ENCODE data around the gene WNT9A. TPM values are rescaled to one million over a fixed set of nuclear protein-coding genes. Genes with fewer than 3 reads are reported as not detected.

Gene WNT9A
- total and polyA plus RNA-seq, 9 of the 15 experiments (the other 6 are each of a cell fraction or from before 2014, with no cell fraction given) = 0.04 to 0.17 (median 0.10) TPM; not detected in 4

DNA sequence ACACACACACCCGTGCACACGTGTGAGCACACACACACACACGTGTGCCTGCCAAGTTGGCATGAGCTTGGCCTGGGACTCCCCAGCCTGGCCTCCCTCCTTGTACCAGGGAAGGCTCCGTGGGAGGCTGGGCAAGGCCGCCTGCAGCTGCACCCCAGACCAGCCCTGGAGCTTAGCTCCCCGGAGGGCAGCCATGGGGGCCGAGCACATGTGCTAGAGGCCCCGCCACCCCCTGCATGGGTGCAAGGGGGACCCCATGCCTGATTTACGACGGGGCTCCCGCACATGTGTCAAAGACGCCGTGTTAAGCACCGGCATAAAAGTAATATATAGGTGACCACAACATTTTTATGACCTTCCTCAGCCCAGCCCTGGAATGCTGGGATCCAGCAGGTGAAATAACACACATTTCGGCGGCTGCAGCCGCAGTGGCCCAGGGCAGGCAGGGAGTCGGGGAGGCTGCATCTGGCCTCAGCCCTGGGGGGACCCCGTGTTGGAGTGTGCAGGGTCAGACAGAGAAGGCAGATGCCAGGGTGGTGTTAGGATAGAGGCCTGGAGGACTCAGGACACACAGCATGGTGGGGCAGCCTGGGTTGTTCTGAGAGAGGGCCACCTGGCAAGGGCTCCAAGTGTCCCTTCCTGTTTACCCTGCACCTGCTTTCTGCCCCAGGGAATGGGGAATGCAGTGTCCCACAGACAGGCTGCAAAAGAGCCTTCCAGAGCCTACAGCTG, 56.3 kb downstream of the WNT9A start:
- Histone ChIP-seq H3K9me1 (ENCODE audit: control insufficient read depth, insufficient read depth, low read length) (no peaks in the 10 kb centered on the region), H3K4me2 (ENCODE audit: insufficient read depth, low read length) (no peak overlapping the region), H2AFZ (ENCODE audit: low read depth, low read length) (peak overlapping the region; percentile 30; the same call in 1 of the 2 replicates), H3K79me2 (ENCODE audit: control insufficient read depth, insufficient read depth, low read length) (no peaks in the 10 kb centered on the region), H4K20me1 (replicated peaks; ENCODE audit: control insufficient read depth, insufficient read depth, low read length) (no peaks in the 10 kb centered on the region), H3K27me3 (ENCODE audit: control insufficient read depth in 2 of 2, insufficient read depth in 2 of 2, low read length in 2 of 2) (peaks cover 0 to 35% of the 10 kb centered on the region in 2 experiments; a peak in 2 of 5 replicates), H3K4me1 (replicated peaks in 1 of 2; ENCODE audit: control insufficient read depth in 2 of 2, insufficient read depth in 2 of 2, low read length in 2 of 2) (peaks cover 10 to 70% of the 10 kb centered on the region in 2 experiments; a peak in 4 of 5 replicates), H3K4me3 (no peak overlapping the region), H3K9me3 (replicated peaks; ENCODE audit: control insufficient read depth, insufficient read depth, low read depth, low read length) (no peaks in the 10 kb centered on the region), H3K36me3 (ENCODE audit: control insufficient read depth, insufficient read depth, low read length) (no peaks in the 10 kb centered on the region), H3K27ac (ENCODE audit: extremely low read depth, low read depth, low read length) (no peak overlapping the region), H3K9ac (ENCODE audit: insufficient read depth in 1 of 2, low read depth in 2 of 2, low read length in 2 of 2) (0 out of 4 replicates have a peak overlapping the region, but pooled peaks of 1 of the 2 experiments have one; percentile 10)
- ATAC-seq = no peak
- ChIA-PET POLR2A (interaction anchor here (0.6 kb wide), 1 partner anchor 40 kb away, joined by 3 read pairs; no protein-coding TSS in a partner anchor), CTCF (ENCODE audit: low intra/inter-chr PET ratio) (no interaction called here)
- in situ Hi-C loops (cut with MboI) = no loop called here
- TF ChIP-seq, protein P1, sequence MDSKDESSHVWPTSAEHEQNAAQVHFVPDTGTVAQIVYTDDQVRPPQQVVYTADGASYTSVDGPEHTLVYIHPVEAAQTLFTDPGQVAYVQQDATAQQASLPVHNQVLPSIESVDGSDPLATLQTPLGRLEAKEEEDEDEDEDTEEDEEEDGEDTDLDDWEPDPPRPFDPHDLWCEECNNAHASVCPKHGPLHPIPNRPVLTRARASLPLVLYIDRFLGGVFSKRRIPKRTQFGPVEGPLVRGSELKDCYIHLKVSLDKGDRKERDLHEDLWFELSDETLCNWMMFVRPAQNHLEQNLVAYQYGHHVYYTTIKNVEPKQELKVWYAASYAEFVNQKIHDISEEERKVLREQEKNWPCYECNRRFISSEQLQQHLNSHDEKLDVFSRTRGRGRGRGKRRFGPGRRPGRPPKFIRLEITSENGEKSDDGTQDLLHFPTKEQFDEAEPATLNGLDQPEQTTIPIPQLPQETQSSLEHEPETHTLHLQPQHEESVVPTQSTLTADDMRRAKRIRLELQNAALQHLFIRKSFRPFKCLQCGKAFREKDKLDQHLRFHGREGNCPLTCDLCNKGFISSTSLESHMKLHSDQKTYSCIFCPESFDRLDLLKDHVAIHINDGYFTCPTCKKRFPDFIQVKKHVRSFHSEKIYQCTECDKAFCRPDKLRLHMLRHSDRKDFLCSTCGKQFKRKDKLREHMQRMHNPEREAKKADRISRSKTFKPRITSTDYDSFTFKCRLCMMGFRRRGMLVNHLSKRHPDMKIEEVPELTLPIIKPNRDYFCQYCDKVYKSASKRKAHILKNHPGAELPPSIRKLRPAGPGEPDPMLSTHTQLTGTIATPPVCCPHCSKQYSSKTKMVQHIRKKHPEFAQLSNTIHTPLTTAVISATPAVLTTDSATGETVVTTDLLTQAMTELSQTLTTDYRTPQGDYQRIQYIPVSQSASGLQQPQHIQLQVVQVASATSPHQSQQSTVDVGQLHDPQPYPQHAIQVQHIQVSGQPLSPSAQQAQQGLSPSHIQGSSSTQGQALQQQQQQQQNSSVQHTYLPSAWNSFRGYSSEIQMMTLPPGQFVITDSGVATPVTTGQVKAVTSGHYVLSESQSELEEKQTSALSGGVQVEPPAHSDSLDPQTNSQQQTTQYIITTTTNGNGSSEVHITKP (IDR thresholded peaks at IDR 0.05; ENCODE audit: partially characterized antibody) = peak; percentile 14
- TF ChIP-seq NR4A1 (CRISPR knock-in tag; IDR thresholded peaks at IDR 0.05) (no peak), NR4A1 (tag; IDR thresholded peaks at IDR 0.05) (no peak), ZKSCAN8 (CRISPR knock-in tag; IDR thresholded peaks at IDR 0.05) (no peak), KLF1 (tag; IDR thresholded peaks at IDR 0.05) (no peak)
- TF ChIP-seq, protein P2, sequence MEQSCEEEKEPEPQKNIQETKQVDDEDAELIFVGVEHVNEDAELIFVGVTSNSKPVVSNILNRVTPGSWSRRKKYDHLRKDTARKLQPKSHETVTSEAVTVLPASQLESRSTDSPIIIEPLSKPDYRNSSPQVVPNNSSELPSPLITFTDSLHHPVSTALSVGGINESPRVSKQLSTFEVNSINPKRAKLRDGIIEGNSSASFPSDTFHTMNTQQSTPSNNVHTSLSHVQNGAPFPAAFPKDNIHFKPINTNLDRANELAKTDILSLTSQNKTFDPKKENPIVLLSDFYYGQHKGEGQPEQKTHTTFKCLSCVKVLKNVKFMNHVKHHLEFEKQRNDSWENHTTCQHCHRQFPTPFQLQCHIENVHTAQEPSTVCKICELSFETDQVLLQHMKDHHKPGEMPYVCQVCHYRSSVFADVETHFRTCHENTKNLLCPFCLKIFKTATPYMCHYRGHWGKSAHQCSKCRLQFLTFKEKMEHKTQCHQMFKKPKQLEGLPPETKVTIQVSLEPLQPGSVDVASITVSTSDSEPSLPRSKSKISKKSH (CRISPR knock-in tag; IDR thresholded peaks at IDR 0.05) = no peak
- TF ChIP-seq, protein P3, sequence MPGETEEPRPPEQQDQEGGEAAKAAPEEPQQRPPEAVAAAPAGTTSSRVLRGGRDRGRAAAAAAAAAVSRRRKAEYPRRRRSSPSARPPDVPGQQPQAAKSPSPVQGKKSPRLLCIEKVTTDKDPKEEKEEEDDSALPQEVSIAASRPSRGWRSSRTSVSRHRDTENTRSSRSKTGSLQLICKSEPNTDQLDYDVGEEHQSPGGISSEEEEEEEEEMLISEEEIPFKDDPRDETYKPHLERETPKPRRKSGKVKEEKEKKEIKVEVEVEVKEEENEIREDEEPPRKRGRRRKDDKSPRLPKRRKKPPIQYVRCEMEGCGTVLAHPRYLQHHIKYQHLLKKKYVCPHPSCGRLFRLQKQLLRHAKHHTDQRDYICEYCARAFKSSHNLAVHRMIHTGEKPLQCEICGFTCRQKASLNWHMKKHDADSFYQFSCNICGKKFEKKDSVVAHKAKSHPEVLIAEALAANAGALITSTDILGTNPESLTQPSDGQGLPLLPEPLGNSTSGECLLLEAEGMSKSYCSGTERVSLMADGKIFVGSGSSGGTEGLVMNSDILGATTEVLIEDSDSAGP (CRISPR knock-in tag; IDR thresholded peaks at IDR 0.05) = no peak
- no peak for DNase-seq (ENCODE audit: extremely low read depth in 1 of 4, low spot score in 3 of 4)
- intact Hi-C loops (cut with micrococcal nuclease) = no loop called here
- no TSS peak for BruUV-seq (replicated peaks)
- 16% methylated on average over 19 of the region's 19 CpGs for WGBS (ENCODE audit: insufficient coverage, low coverage, missing lambda C conversion rate)
- FAIRE-seq = no peak
